Stimulated activated CD4-positive, alpha-beta T cell treated with anti-CD3 and anti-CD28 coated beads, Interleukin-12 subunit alpha, Interleukin-12 subunit beta, amount 100 ng/mL, for 24 hours (primary cell): ENCODE results near the gene RNF227.

Experiments used
- DNase-seq, 2 experiments: peaks; one replicate each; pipeline ENCODE4 v3.0.0-alpha.2; 2020; ENCODE audit warnings: low read depth in 2 of 2

The RNF227 gene

GRCh38 chr17:7930841-7931631 lies 14.9 kb upstream of the RNF227 start:
- no peak for DNase-seq

- peak in 1 of 2 experiments; percentile 46 for DNase-seq
Observed at GRCh38 chr17:7929158-7930023, 13.3 kb upstream of the RNF227 start, which contains the start of gene KCNAB3. KCNAB3 (minus strand) TSS chr17:7929856; CDS start chr17:7929435, 421 bp downstream.

GRCh38 chr17:7927596-7927995 lies 11.5 kb upstream of the RNF227 start:
- DNase-seq = no peak

GRCh38 chr17:7922845-7923628 lies 6.9 kb upstream of the RNF227 start:
- peak; percentile 62 to 77 for DNase-seq

- no peak for DNase-seq
Observed at GRCh38 chr17:7922269-7922844, 6.3 kb upstream of the RNF227 start.

- DNase-seq = no peak
Observed at GRCh38 chr17:7916808-7917207, 719 bp upstream of the RNF227 start.

GRCh38 chr17:7916385-7916682 lies 245 bp upstream of the RNF227 start:
- DNase-seq = no peak

GRCh38 chr17:7915179-7915610 lies 894 bp downstream of the RNF227 start:
- no peak for DNase-seq

- DNase-seq = no peak
Observed at GRCh38 chr17:7912927-7913524, 3.1 kb downstream of the RNF227 start.

- DNase-seq = no peak
Observed at GRCh38 chr17:7911116-7911515, 5.0 kb downstream of the RNF227 start.

GRCh38 chr17:7910711-7911110 lies 5.4 kb downstream of the RNF227 start:
- DNase-seq = no peak

- no peak for DNase-seq
Observed at GRCh38 chr17:7910281-7910680, 5.8 kb downstream of the RNF227 start.

GRCh38 chr17:7909089-7909488 lies 7.0 kb downstream of the RNF227 start:
- no peak for DNase-seq

- DNase-seq = no peak
Observed at GRCh38 chr17:7903154-7904103, 12.7 kb downstream of the RNF227 start.

- no peak for DNase-seq
Observed at GRCh38 chr17:7897773-7898172, 18.3 kb downstream of the RNF227 start.

- no peak for DNase-seq
Observed at GRCh38 chr17:7897090-7897489, 19.0 kb downstream of the RNF227 start.

- no peak for DNase-seq
Observed at GRCh38 chr17:7894866-7895265, 21.2 kb downstream of the RNF227 start.

GRCh38 chr17:7894226-7894625 lies 21.9 kb downstream of the RNF227 start:
- no peak for DNase-seq

GRCh38 chr17:7893187-7893880 lies 22.8 kb downstream of the RNF227 start:
- DNase-seq = no peak
